Stomach (tissue), 9 donors: ENCODE results near the gene TRAF1. TPM values are rescaled to one million over a fixed set of nuclear protein-coding genes. Genes with fewer than 3 reads are reported as not detected.

Experiments used
- DNase-seq, 2 donors: peaks; one replicate each; pipeline versions ENCODE4 v3.0.0 to v3.0.0-alpha.2; 2013 to 2019
- H3K27ac ChIP-seq, 5 donors: fragments of 200-600 bp in 4 of 5; sonication (generic) in 4 of 5; one replicate each; pipeline ENCODE4 v1.5.1; 2013 to 2019; ENCODE audit warnings: mild to moderate bottlenecking in 1 of 5, moderate library complexity in 1 of 5
- H3K27me3 ChIP-seq, 3 donors: fragments of 200-600 bp; sonication (generic); one replicate each; pipeline ENCODE4 v1.5.1; 2017 to 2019; ENCODE audit warnings: mixed run types in 1 of 3
- H3K36me3 ChIP-seq, 4 donors: fragments of 200-600 bp; sonication (generic); 1 replicate in 3 of 4; 2 replicates in 1 of 4; pipeline ENCODE4 v1.5.1; 2016 to 2019
- H3K4me1 ChIP-seq, 4 donors: fragments of 200-600 bp; sonication (generic); one replicate each; pipeline ENCODE4 v1.5.1; 2016 to 2019
- H3K4me3 ChIP-seq, 4 donors: fragments of 200-600 bp; sonication (generic) in 3 of 4; one replicate each; pipeline ENCODE4 v1.5.1; 2016 to 2019; ENCODE audit warnings: mild to moderate bottlenecking in 1 of 4
- H3K9me3 ChIP-seq, 4 donors: fragments of 200-600 bp; sonication (generic); one replicate each; pipeline ENCODE4 v1.5.1; 2016 to 2019
- EP300 ChIP-seq: sonication (generic); formaldehyde crosslinking; IDR thresholded peaks from one replicate; pipeline ENCODE4 v1.6.1; 2017; ENCODE audit warnings: antibody characterized with exemption
- POLR2A ChIP-seq, 4 donors: fragments of 450-650 bp; IDR thresholded peaks; one replicate each; pipeline ENCODE4 v1.6.1; 2016; ENCODE audit warnings: antibody characterized with exemption in 4 of 4, control low read depth in 2 of 4, mild to moderate bottlenecking in 1 of 4, moderate library complexity in 1 of 4
- POLR2AphosphoS5 ChIP-seq, 3 donors: sonication (generic); formaldehyde crosslinking; IDR thresholded peaks; one replicate each; pipeline ENCODE4 v1.6.1; 2016; ENCODE audit warnings: antibody characterized with exemption in 3 of 3
- WGBS, 5 donors: extraction: QIAGEN DNeasy Blood & Tissue Kit in 3 of 5; methylation state at CpG; one replicate each; pipeline versions ENCODE4 v1.1.5 to v1.1.7; 2013 to 2018; 5-methylcytosine and 5-hydroxymethylcytosine counted together
- intact Hi-C: fragments of 100-400 bp; cut with DNase I; formaldehyde crosslinking; loops from one replicate; pipeline ENCODE4 v1.15.1; 2023; ENCODE audit warnings: low total_unique reads
- polyA plus RNA-seq, 3 donors: library from polyadenylated mRNA; stranded (reverse); fragments of 200-250 nt; gene quantifications; one replicate each; pipeline ENCODE4 v1.2.3, GENCODE V29; 2013
- total RNA-seq, 5 donors: library from RNA; depleted of rRNA; stranded (reverse); fragments of >200 nt; gene quantifications; one replicate each; pipeline versions ENCODE4 v1.1.0 to v1.2.3, GENCODE V29; 2014 to 2016
- TF ChIP-seq, protein P1 (sequence below), 7 experiments: fragments of 450-650 bp in 4 of 7; fragments of 200-600 bp in 3 of 7; sonication (generic) in 3 of 7; IDR thresholded peaks; one replicate each; pipeline ENCODE4 v1.5.1; 2016 to 2019; ENCODE audit warnings: antibody characterized with exemption in 7 of 7, control low read depth in 2 of 7, mild to moderate bottlenecking in 1 of 7
- donor health status: healthy with polysubstance abuse.
- donor health status: Bipolar disorder and iron deficiency.
- donor health status: healthy.

The TRAF1 gene
- total and polyA plus RNA-seq, 8 donors: 0.58 to 10.3 (median 3.2) TPM

DNA sequence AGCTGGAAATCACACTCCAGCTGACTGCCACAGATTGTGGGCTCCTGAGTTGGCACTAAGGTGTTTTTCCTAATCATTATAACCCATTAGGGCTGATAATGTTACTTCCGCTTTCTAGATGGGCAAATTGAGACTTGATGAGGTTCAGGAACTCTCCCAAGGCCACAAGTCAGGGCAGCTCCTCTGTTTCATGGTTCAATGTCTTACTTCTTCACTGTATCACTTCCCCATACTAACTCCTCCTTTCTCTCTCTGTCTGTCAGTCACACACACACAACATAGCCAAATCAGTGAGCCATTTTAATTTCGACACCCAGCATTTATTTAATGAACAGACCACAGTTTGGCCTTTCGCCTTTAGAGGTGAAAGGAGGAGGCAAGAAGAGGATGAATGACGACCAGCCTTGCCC lies 17.8 kb upstream of the TRAF1 start:
- H3K4me1 ChIP-seq: peaks cover 0 to 29% (median 15%) of the 10 kb centered on the region in 4 donors
- intact Hi-C loops: no loop called here
- no peak for TF ChIP-seq POLR2AphosphoS5 (IDR thresholded peaks at IDR 0.05)
- no peak for TF ChIP-seq POLR2A (IDR thresholded peaks at IDR 0.05)
- no peak for TF ChIP-seq EP300
- TF ChIP-seq, protein P1, sequence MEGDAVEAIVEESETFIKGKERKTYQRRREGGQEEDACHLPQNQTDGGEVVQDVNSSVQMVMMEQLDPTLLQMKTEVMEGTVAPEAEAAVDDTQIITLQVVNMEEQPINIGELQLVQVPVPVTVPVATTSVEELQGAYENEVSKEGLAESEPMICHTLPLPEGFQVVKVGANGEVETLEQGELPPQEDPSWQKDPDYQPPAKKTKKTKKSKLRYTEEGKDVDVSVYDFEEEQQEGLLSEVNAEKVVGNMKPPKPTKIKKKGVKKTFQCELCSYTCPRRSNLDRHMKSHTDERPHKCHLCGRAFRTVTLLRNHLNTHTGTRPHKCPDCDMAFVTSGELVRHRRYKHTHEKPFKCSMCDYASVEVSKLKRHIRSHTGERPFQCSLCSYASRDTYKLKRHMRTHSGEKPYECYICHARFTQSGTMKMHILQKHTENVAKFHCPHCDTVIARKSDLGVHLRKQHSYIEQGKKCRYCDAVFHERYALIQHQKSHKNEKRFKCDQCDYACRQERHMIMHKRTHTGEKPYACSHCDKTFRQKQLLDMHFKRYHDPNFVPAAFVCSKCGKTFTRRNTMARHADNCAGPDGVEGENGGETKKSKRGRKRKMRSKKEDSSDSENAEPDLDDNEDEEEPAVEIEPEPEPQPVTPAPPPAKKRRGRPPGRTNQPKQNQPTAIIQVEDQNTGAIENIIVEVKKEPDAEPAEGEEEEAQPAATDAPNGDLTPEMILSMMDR (IDR thresholded peaks at IDR 0.05): no peak
- no peak for DNase-seq
- no peak overlapping the region for H3K27ac ChIP-seq
- no peaks in the 10 kb centered on the region for H3K27me3 ChIP-seq
- no peak overlapping the region for H3K4me3 ChIP-seq
- WGBS, 5 donors: 64 to 77% (median 70%) methylated on average over 4 of the region's 4 CpGs
- H3K9me3 ChIP-seq: no peaks in the 10 kb centered on the region
- H3K36me3 ChIP-seq: no peaks in the 10 kb centered on the region

DNA sequence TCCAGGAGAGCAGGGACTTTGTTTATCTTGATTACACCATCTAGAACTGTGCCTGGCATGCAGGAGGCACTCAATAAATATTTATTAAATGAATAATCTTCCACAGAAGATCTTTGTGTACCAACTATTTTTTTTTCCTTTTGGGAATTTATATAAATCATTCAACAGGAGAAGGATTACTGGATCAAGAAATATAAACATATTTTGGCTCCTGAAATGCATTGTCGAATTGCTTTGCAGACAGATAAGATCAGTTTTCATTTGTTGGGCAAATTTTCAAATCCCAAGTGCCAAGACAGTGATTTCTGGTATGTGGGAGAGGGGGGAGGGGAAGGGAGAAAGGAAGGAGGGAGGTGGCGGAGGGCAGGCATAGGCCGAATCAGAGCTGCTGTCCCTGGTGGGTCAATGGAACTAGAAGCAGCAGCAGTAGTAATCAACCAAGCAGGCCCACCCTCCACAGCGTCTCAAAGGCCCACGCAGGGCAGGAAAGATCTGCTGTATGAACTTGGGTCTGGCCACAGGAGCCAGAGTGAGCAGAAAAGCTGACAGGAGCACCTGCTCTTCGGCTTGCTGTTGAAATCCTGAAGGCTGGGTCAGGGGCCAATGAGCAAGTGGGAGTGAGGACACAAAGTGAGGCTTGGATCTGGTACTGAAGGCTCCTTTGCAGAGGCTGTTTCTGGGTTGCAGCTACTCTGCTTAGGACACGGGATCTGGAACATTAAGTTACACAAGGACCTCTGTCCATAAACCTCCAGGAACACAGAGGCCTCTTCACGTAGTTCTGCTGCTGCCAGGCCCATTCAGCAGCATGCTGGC lies 15.8 kb upstream of the TRAF1 start:
- H3K4me1 ChIP-seq: peaks cover 4 to 34% (median 18%) of the 10 kb centered on the region in 4 donors
- peak overlapping the region in 4 of 5 donors; percentile 59 to 75 (median 64) for H3K27ac ChIP-seq
- WGBS, 5 donors: 46 to 56% (median 51%) methylated on average over 8 of the region's 8 CpGs
- TF ChIP-seq EP300 (peak; percentile 43), POLR2AphosphoS5 (IDR thresholded peaks at IDR 0.05) (peak in 1 of 3 donors; percentile 77)
- TF ChIP-seq, protein P1 (IDR thresholded peaks at IDR 0.05): no peak
- H3K36me3 ChIP-seq: no peaks in the 10 kb centered on the region
- intact Hi-C loops: no loop called here
- no peak overlapping the region for H3K4me3 ChIP-seq
- H3K27me3 ChIP-seq: no peaks in the 10 kb centered on the region
- peak in 1 of 2 donors; percentile 38 for DNase-seq
- H3K9me3 ChIP-seq: no peaks in the 10 kb centered on the region

DNA sequence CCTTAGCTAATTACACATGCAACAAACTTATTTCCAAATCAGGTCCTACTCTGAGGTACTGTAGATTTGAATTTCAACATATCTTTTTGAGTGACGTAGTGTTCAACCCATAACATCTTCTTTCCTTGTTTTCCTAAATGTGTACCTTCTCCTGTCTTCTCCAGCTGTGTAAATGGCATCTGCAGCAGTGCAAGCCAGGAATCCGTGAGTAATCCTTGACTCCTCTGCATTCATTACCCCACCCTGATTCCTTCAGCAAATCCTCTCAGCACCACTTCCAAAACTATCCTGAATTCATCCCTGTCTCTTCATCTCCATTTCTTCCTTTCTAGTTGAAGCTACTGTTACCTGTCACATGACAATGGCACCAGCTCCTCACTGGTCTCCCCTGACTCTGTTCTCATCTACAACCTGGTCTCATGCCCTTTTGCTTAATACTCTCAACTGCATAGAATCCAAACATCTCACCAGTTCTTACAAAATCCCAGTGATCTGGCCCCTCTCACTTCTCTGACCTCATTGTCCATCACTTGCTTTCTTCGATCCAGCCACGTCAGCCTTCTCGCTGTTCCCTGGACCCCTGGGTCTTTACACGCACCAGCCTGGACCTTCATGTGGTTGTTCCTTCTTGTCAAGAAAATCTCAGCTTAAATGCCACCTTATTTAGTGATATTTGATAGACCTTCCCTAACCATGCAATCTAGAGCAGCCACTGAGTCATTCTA lies 14.6 kb upstream of the TRAF1 start:
- TF ChIP-seq EP300 (no peak), POLR2A (IDR thresholded peaks at IDR 0.05) (no peak), POLR2AphosphoS5 (IDR thresholded peaks at IDR 0.05) (no peak)
- TF ChIP-seq, protein P1 (IDR thresholded peaks at IDR 0.05): no peak
- 82 to 92% (median 84%) methylated on average over 6 of the region's 6 CpGs for WGBS, 5 donors
- Histone ChIP-seq H3K27me3 (no peaks in the 10 kb centered on the region), H3K4me3 (no peak overlapping the region), H3K36me3 (no peaks in the 10 kb centered on the region), H3K27ac (peak overlapping the region in 3 of 5 donors; percentile 39 to 75 (median 61)), H3K9me3 (no peaks in the 10 kb centered on the region), H3K4me1 (peaks cover 13 to 46% (median 29%) of the 10 kb centered on the region in 4 donors)
- DNase-seq: no peak
- intact Hi-C loops: no loop called here

DNA sequence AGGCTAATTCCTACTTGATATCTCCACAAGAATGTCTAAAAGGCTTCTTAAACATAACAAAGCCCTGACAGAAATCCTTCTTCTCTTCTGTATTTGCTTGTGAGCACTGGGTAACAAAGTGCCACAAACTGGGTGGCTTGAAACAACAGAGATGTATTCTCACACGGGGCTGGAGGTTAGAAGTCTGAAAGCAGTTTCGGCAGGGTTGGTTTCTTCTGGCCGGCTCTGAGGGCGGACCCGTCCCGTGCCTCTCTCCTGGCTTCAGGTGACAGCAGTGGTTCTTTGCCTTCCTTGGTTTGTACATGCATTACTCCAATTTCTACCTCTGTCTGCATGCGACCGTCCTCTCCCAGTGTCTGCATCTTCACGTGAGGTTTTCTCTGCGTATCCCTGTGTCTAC lies 14.0 kb upstream of the TRAF1 start:
- intact Hi-C loops: no loop called here
- WGBS, 5 donors: 85 to 91% (median 87%) methylated on average over 10 of the region's 10 CpGs
- H3K27ac ChIP-seq: peak overlapping the region in 2 of 5 donors; percentile 61 to 75
- no peaks in the 10 kb centered on the region for H3K27me3 ChIP-seq
- peaks cover 19 to 52% (median 36%) of the 10 kb centered on the region in 4 donors for H3K4me1 ChIP-seq
- no peak for DNase-seq
- no peak for TF ChIP-seq EP300
- no peak for TF ChIP-seq POLR2AphosphoS5 (IDR thresholded peaks at IDR 0.05)
- TF ChIP-seq POLR2A (IDR thresholded peaks at IDR 0.05): no peak
- H3K4me3 ChIP-seq: no peak overlapping the region
- H3K36me3 ChIP-seq: no peaks in the 10 kb centered on the region
- H3K9me3 ChIP-seq: no peaks in the 10 kb centered on the region
